MM.1S (cell line): ENCODE data around the gene USP31.

Experiments
- EZH2 ChIP-seq: fragments of 300-600 bp; sonication (generic); optimal IDR thresholded peaks from 2 replicates; pipeline ENCODE3; 2017; ENCODE audit warnings: low read depth, mild to moderate bottlenecking, antibody characterized with exemption, low read length, mixed read lengths
- TF ChIP-seq, protein P1 (sequence below): fragments of 300-600 bp; sonication (generic); IDR thresholded peaks from 2 replicates; pipeline ENCODE4 v1.5.1; 2016; ENCODE audit warnings: antibody characterized with exemption, low read length, mixed read lengths

DNA sequence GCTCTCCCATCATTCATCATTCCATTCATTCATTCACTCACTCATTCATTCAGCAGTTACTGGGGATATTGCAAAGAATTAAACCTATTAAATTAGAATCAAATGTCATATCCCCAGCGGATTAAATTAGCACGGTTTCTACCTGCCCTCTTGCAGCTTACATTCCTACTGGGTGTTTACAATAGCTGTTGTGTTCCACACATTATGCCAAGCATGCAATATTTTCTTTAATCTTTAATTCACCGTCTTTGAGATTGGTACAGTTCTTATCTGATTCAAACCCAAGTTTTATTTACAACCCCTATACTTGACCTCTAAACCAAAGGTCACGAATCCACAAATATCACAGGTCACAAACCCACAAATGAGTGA lies 727 bp upstream of the USP31 start:
- TF ChIP-seq, protein P1, sequence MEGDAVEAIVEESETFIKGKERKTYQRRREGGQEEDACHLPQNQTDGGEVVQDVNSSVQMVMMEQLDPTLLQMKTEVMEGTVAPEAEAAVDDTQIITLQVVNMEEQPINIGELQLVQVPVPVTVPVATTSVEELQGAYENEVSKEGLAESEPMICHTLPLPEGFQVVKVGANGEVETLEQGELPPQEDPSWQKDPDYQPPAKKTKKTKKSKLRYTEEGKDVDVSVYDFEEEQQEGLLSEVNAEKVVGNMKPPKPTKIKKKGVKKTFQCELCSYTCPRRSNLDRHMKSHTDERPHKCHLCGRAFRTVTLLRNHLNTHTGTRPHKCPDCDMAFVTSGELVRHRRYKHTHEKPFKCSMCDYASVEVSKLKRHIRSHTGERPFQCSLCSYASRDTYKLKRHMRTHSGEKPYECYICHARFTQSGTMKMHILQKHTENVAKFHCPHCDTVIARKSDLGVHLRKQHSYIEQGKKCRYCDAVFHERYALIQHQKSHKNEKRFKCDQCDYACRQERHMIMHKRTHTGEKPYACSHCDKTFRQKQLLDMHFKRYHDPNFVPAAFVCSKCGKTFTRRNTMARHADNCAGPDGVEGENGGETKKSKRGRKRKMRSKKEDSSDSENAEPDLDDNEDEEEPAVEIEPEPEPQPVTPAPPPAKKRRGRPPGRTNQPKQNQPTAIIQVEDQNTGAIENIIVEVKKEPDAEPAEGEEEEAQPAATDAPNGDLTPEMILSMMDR = no peak
- no peak for TF ChIP-seq EZH2
